Measurements from ENCODE around the gene ATP1A1.

Gene ATP1A1

GRCh38 chr1:116356067-116356466 lies 17.0 kb upstream of the ATP1A1 start:
- Mint-ChIP-seq H3K27me3 (ENCODE audit: low read depth) (peaks cover 20% of the 10 kb centered on the region), H3K36me3 (ENCODE audit: low read depth) (no peaks in the 10 kb centered on the region), H3K9me3 (no peaks in the 10 kb centered on the region), H3K4me1 (ENCODE audit: low read depth) (peaks cover 11% of the 10 kb centered on the region), H3K4me3 (no peak overlapping the region), H3K27ac (no peak overlapping the region)

GRCh38 chr1:116356673-116357072 lies 16.4 kb upstream of the ATP1A1 start:
- H3K36me3 Mint-ChIP-seq (ENCODE audit: low read depth): no peaks in the 10 kb centered on the region
- peaks cover 20% of the 10 kb centered on the region for H3K27me3 Mint-ChIP-seq (ENCODE audit: low read depth)
- H3K4me1 Mint-ChIP-seq (ENCODE audit: low read depth): peaks cover 10% of the 10 kb centered on the region
- H3K9me3 Mint-ChIP-seq: no peaks in the 10 kb centered on the region
- H3K4me3 Mint-ChIP-seq: no peak overlapping the region
- H3K27ac Mint-ChIP-seq: no peak overlapping the region

- H3K36me3 Mint-ChIP-seq (ENCODE audit: low read depth): no peaks in the 10 kb centered on the region
- no peak overlapping the region for H3K27ac Mint-ChIP-seq
These were observed 15.6 kb upstream of the ATP1A1 start for GRCh38 chr1:116357487-116357886.

GRCh38 chr1:116359060-116359830 lies 13.8 kb upstream of the ATP1A1 start:
- H3K27me3 Mint-ChIP-seq (ENCODE audit: low read depth): peaks cover 25% of the 10 kb centered on the region
- H3K27ac Mint-ChIP-seq: no peak overlapping the region
- H3K36me3 Mint-ChIP-seq (ENCODE audit: low read depth): no peaks in the 10 kb centered on the region
- peaks cover 1% of the 10 kb centered on the region for H3K4me1 Mint-ChIP-seq (ENCODE audit: low read depth)
- H3K9me3 Mint-ChIP-seq: no peaks in the 10 kb centered on the region
- H3K4me3 Mint-ChIP-seq: no peak overlapping the region

More at GRCh38 chr1:116357487-116357886, 15.6 kb upstream of the ATP1A1 start:
- H3K27me3 Mint-ChIP-seq (ENCODE audit: low read depth): peaks cover 20% of the 10 kb centered on the region
- peaks cover 2% of the 10 kb centered on the region for H3K4me1 Mint-ChIP-seq (ENCODE audit: low read depth)
- H3K4me3 Mint-ChIP-seq: no peak overlapping the region
- H3K9me3 Mint-ChIP-seq: no peaks in the 10 kb centered on the region

- Mint-ChIP-seq H3K4me3 (no peak overlapping the region), H3K27me3 (ENCODE audit: low read depth) (peaks cover 25% of the 10 kb centered on the region), H3K27ac (no peak overlapping the region), H3K9me3 (no peaks in the 10 kb centered on the region), H3K4me1 (ENCODE audit: low read depth) (peaks cover 1% of the 10 kb centered on the region), H3K36me3 (ENCODE audit: low read depth) (no peaks in the 10 kb centered on the region)
These were observed 13.2 kb upstream of the ATP1A1 start for GRCh38 chr1:116359871-116360270.

GRCh38 chr1:116360429-116361173 lies 12.4 kb upstream of the ATP1A1 start:
- no peak overlapping the region for H3K27ac Mint-ChIP-seq

GRCh38 chr1:116361648-116362047 lies 11.4 kb upstream of the ATP1A1 start:
- Mint-ChIP-seq H3K4me3 (no peak overlapping the region), H3K27ac (no peak overlapping the region), H3K4me1 (ENCODE audit: low read depth) (no peaks in the 10 kb centered on the region), H3K9me3 (no peaks in the 10 kb centered on the region), H3K36me3 (ENCODE audit: low read depth) (no peaks in the 10 kb centered on the region), H3K27me3 (ENCODE audit: low read depth) (peaks cover 31% of the 10 kb centered on the region)

More at GRCh38 chr1:116360429-116361173, 12.4 kb upstream of the ATP1A1 start:
- H3K4me3 Mint-ChIP-seq: no peak overlapping the region
- peaks cover 25% of the 10 kb centered on the region for H3K27me3 Mint-ChIP-seq (ENCODE audit: low read depth)
- H3K36me3 Mint-ChIP-seq (ENCODE audit: low read depth): no peaks in the 10 kb centered on the region
- H3K9me3 Mint-ChIP-seq: no peaks in the 10 kb centered on the region
- H3K4me1 Mint-ChIP-seq (ENCODE audit: low read depth): peaks cover 1% of the 10 kb centered on the region

GRCh38 chr1:116362050-116362449 lies 11.0 kb upstream of the ATP1A1 start:
- Mint-ChIP-seq H3K36me3 (ENCODE audit: low read depth) (no peaks in the 10 kb centered on the region), H3K27me3 (ENCODE audit: low read depth) (peaks cover 31% of the 10 kb centered on the region), H3K4me1 (ENCODE audit: low read depth) (no peaks in the 10 kb centered on the region), H3K27ac (no peak overlapping the region), H3K9me3 (no peaks in the 10 kb centered on the region), H3K4me3 (no peak overlapping the region)

- no peaks in the 10 kb centered on the region for H3K9me3 Mint-ChIP-seq
- no peak overlapping the region for H3K27ac Mint-ChIP-seq
- H3K27me3 Mint-ChIP-seq (ENCODE audit: low read depth): peaks cover 36% of the 10 kb centered on the region
- no peak overlapping the region for H3K4me3 Mint-ChIP-seq
- no peaks in the 10 kb centered on the region for H3K36me3 Mint-ChIP-seq (ENCODE audit: low read depth)
- no peaks in the 10 kb centered on the region for H3K4me1 Mint-ChIP-seq (ENCODE audit: low read depth)
These were observed 7.7 kb upstream of the ATP1A1 start for GRCh38 chr1:116365353-116365780.

- H3K27ac Mint-ChIP-seq: no peak overlapping the region
- H3K4me1 Mint-ChIP-seq (ENCODE audit: low read depth): no peaks in the 10 kb centered on the region
- H3K4me3 Mint-ChIP-seq: no peak overlapping the region
- H3K9me3 Mint-ChIP-seq: no peaks in the 10 kb centered on the region
- peaks cover 41% of the 10 kb centered on the region for H3K27me3 Mint-ChIP-seq (ENCODE audit: low read depth)
- H3K36me3 Mint-ChIP-seq (ENCODE audit: low read depth): no peaks in the 10 kb centered on the region
These were observed 7.2 kb upstream of the ATP1A1 start for GRCh38 chr1:116365857-116366256.

GRCh38 chr1:116367256-116367945 lies 5.6 kb upstream of the ATP1A1 start:
- Mint-ChIP-seq H3K4me1 (ENCODE audit: low read depth) (no peaks in the 10 kb centered on the region), H3K27me3 (ENCODE audit: low read depth) (peaks cover 53% of the 10 kb centered on the region), H3K4me3 (no peak overlapping the region), H3K9me3 (no peaks in the 10 kb centered on the region), H3K36me3 (ENCODE audit: low read depth) (no peaks in the 10 kb centered on the region), H3K27ac (no peak overlapping the region)

GRCh38 chr1:116368241-116368640 lies 4.8 kb upstream of the ATP1A1 start:
- H3K27me3 Mint-ChIP-seq (ENCODE audit: low read depth): peaks cover 49% of the 10 kb centered on the region
- no peak overlapping the region for H3K4me3 Mint-ChIP-seq
- H3K4me1 Mint-ChIP-seq (ENCODE audit: low read depth): no peaks in the 10 kb centered on the region
- H3K36me3 Mint-ChIP-seq (ENCODE audit: low read depth): no peaks in the 10 kb centered on the region
- H3K9me3 Mint-ChIP-seq: no peaks in the 10 kb centered on the region
- H3K27ac Mint-ChIP-seq: no peak overlapping the region

- H3K27me3 Mint-ChIP-seq (ENCODE audit: low read depth): peaks cover 47% of the 10 kb centered on the region
- H3K9me3 Mint-ChIP-seq: no peaks in the 10 kb centered on the region
- H3K4me1 Mint-ChIP-seq (ENCODE audit: low read depth): peaks cover 11% of the 10 kb centered on the region
- H3K4me3 Mint-ChIP-seq: no peak overlapping the region
- no peak overlapping the region for H3K27ac Mint-ChIP-seq
- H3K36me3 Mint-ChIP-seq (ENCODE audit: low read depth): peaks cover 2% of the 10 kb centered on the region
These were observed 2.9 kb upstream of the ATP1A1 start for GRCh38 chr1:116370181-116370580.

GRCh38 chr1:116371752-116372151 lies 1.3 kb upstream of the ATP1A1 start:
- H3K4me3 Mint-ChIP-seq: no peak overlapping the region
- H3K27me3 Mint-ChIP-seq (ENCODE audit: low read depth): peaks cover 39% of the 10 kb centered on the region
- no peak overlapping the region for H3K27ac Mint-ChIP-seq
- peaks cover 26% of the 10 kb centered on the region for H3K4me1 Mint-ChIP-seq (ENCODE audit: low read depth)
- H3K9me3 Mint-ChIP-seq: no peaks in the 10 kb centered on the region
- H3K36me3 Mint-ChIP-seq (ENCODE audit: low read depth): peaks cover 2% of the 10 kb centered on the region
